Measurements from ENCODE around the gene TYW1. TPM values are rescaled to one million over a fixed set of nuclear protein-coding genes. Genes with fewer than 3 reads are reported as not detected.
"Not testable (repeated sequence)": the region's sequence is repeated elsewhere in the genome, so short reads cannot be mapped to it uniquely, and the experiment has no call there.

Gene TYW1
- total and polyA plus RNA-seq, 5 experiments from 2014 or later, result 21.4 to 27.5 (median 24.7) TPM

DNA sequence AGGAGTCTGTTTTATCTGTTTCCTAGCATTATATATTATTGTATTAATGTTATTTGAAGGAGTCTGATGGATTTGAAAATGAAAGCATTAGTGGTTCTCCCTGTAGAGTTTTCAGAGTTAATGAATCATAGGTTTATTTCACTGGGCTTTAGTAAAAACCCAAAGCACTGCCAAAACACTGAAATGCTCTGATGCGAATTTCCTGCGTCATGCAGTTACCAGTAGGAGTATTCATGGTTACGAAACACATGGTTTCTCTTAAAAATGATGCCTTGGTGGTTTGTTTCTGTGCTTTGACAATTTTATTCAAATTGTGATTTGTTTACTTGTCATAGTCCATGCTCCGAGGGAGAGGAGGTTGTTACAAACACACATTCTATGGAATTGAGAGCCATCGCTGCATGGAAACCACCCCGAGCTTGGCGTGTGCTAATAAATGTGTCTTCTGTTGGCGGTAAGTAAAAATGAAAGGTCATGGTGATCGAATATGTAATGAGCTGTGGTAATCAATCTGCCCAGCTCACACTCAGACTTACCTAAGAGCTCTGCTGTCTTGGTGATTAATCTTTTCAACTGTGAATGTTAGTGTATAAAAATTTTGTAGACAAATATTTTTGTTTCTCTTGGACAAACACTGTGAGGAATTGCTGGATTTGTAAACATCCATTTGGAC, 70.5 kb downstream of the TYW1 start:
- POLR2A ChIA-PET, H3K4me3 Mint-ChIP-seq, H3K27me3 Mint-ChIP-seq, H3K4me1 Mint-ChIP-seq, ATAC-seq, DNase-seq: not testable (repeated sequence)
- peak overlapping the region in 1 of 10 donors; percentile 3 for H3K27ac Mint-ChIP-seq
- peaks cover 3 to 22% (median 12%) of the 10 kb centered on the region in 9 donors for H3K9me3 Mint-ChIP-seq
- H3K36me3 Mint-ChIP-seq, result peaks cover 39 to 86% (median 62%) of the 10 kb centered on the region in 3 donors

DNA sequence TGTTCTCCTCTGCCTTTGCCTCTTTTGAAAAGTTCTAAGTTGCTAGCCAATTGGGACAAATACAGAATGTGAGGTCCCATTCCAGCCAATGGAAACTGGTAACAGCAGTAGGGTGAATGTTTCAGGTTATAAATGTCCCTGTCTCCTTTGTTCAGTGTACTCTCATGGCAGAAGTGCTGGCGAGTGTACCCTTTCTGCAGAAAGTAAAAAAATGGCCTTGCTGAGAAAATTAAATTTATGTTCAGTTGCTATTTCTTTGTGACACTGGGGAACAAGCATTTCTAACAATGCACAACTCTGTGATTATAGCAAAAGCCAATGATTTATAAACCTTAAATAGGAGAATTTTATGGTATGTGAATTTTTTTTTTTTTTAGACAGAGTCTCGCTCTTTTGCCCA, 79.5 kb downstream of the TYW1 start:
- H3K27me3 Mint-ChIP-seq, POLR2A ChIA-PET, H3K27ac Mint-ChIP-seq, H3K4me3 Mint-ChIP-seq, H3K4me1 Mint-ChIP-seq, DNase-seq, ATAC-seq: not testable (repeated sequence)
- H3K36me3 Mint-ChIP-seq, result peaks cover 41 to 87% (median 75%) of the 10 kb centered on the region in 3 donors
- H3K9me3 Mint-ChIP-seq, result peaks cover 12 to 66% (median 27%) of the 10 kb centered on the region in 9 donors

GRCh38 chr7:67082880-67083279, 86.2 kb downstream of the TYW1 start:
- Mint-ChIP-seq H3K36me3 (peaks cover 36 to 91% (median 78%) of the 10 kb centered on the region in 3 donors), H3K4me1 (peaks cover 8 to 19% (median 14%) of the 10 kb centered on the region in 4 donors), H3K9me3 (peaks cover 6 to 38% (median 25%) of the 10 kb centered on the region in 9 donors)
- ATAC-seq, H3K27ac Mint-ChIP-seq, DNase-seq, H3K4me3 Mint-ChIP-seq, POLR2A ChIA-PET, H3K27me3 Mint-ChIP-seq: not testable (repeated sequence)

GRCh38 chr7:67089261-67089660, 92.6 kb downstream of the TYW1 start:
- POLR2A ChIA-PET, H3K4me1 Mint-ChIP-seq, H3K27ac Mint-ChIP-seq: not testable (repeated sequence)

GRCh38 chr7:67091053-67091452, 94.4 kb downstream of the TYW1 start:
- POLR2A ChIA-PET, result interaction anchor here (0.6 kb wide), 1 partner anchor 473 kb away, joined by 6 read pairs; no protein-coding TSS in a partner anchor
- not testable (repeated sequence) for DNase-seq, H3K4me1 Mint-ChIP-seq, H3K27ac Mint-ChIP-seq, H3K4me3 Mint-ChIP-seq, ATAC-seq, H3K9me3 Mint-ChIP-seq, H3K27me3 Mint-ChIP-seq
- H3K36me3 Mint-ChIP-seq, result peaks cover 8 to 55% (median 36%) of the 10 kb centered on the region in 3 donors

More at GRCh38 chr7:67089261-67089660, 92.6 kb downstream of the TYW1 start:
- ATAC-seq, H3K9me3 Mint-ChIP-seq, DNase-seq, H3K27me3 Mint-ChIP-seq, H3K4me3 Mint-ChIP-seq: not testable (repeated sequence)
- H3K36me3 Mint-ChIP-seq, result peaks cover 16 to 57% (median 39%) of the 10 kb centered on the region in 3 donors

- H3K9me3 Mint-ChIP-seq, POLR2A ChIA-PET, H3K27ac Mint-ChIP-seq, ATAC-seq, H3K4me1 Mint-ChIP-seq, H3K27me3 Mint-ChIP-seq, H3K4me3 Mint-ChIP-seq, DNase-seq: not testable (repeated sequence)
- peaks cover 0 to 62% (median 15%) of the 10 kb centered on the region in 3 donors for H3K36me3 Mint-ChIP-seq
Observed at GRCh38 chr7:67098031-67098430, 101.4 kb downstream of the TYW1 start.

DNA sequence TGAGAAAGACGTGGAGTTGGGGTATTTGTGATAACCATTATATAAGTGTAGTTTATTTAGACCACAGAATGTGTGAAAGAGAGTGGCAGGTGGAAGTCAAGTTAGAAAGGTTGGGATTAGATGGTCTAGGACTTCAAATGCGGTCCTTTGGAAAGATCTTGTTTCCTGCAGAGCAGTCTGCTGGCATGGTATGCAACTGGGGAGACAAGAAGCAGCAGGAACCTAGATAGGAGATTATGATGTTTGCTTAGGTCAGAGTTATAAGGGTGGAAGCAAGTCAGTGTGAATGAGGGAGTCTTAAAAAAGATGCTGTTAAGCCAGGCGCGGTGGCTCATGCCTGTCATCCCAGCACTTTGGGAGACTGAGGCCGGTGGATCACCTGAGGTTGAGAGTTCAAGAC, 102.8 kb downstream of the TYW1 start:
- H3K27ac Mint-ChIP-seq, result peak overlapping the region in 6 of 10 donors; percentile 20 to 72 (median 60)
- ATAC-seq, H3K9me3 Mint-ChIP-seq, H3K4me3 Mint-ChIP-seq, DNase-seq, H3K27me3 Mint-ChIP-seq, POLR2A ChIA-PET: not testable (repeated sequence)
- peaks cover 0 to 66% (median 18%) of the 10 kb centered on the region in 3 donors for H3K36me3 Mint-ChIP-seq
- peaks cover 3 to 13% (median 5%) of the 10 kb centered on the region in 4 donors for H3K4me1 Mint-ChIP-seq

- H3K27me3 Mint-ChIP-seq, ATAC-seq, POLR2A ChIA-PET, DNase-seq, H3K4me3 Mint-ChIP-seq, H3K9me3 Mint-ChIP-seq: not testable (repeated sequence)
- peaks cover 0 to 60% (median 12%) of the 10 kb centered on the region in 3 donors for H3K36me3 Mint-ChIP-seq
- H3K27ac Mint-ChIP-seq, result peak overlapping the region in 3 of 10 donors; percentile 15 to 88 (median 85)
- peaks cover 7 to 18% (median 10%) of the 10 kb centered on the region in 4 donors for H3K4me1 Mint-ChIP-seq
Observed at GRCh38 chr7:67100038-67100437, 103.4 kb downstream of the TYW1 start.

GRCh38 chr7:67100956-67101361, 104.3 kb downstream of the TYW1 start:
- peaks cover 13 to 24% (median 15%) of the 10 kb centered on the region in 4 donors for H3K4me1 Mint-ChIP-seq
- peak overlapping the region in 6 of 10 donors; percentile 13 to 88 (median 76) for H3K27ac Mint-ChIP-seq
- ATAC-seq (no peak), DNase-seq (no peak)
- H3K9me3 Mint-ChIP-seq, result peaks cover 0 to 3% (median 0%) of the 10 kb centered on the region in 9 donors
- POLR2A ChIA-PET, result interaction anchor here (0.7 kb wide), 1 partner anchor 170 kb away, joined by 4 read pairs; no protein-coding TSS in a partner anchor
- H3K27me3 Mint-ChIP-seq, result no peaks in the 10 kb centered on the region
- no peak overlapping the region for H3K4me3 Mint-ChIP-seq
- peaks cover 0 to 59% (median 11%) of the 10 kb centered on the region in 3 donors for H3K36me3 Mint-ChIP-seq

GRCh38 chr7:67104937-67105336, 108.3 kb downstream of the TYW1 start:
- H3K27me3 Mint-ChIP-seq, H3K9me3 Mint-ChIP-seq, POLR2A ChIA-PET: not testable (repeated sequence)
- peak overlapping the region in 2 of 10 donors; percentile 8 to 21 for H3K4me3 Mint-ChIP-seq
- peak; percentile 59 to 60 for ATAC-seq
- H3K4me1 Mint-ChIP-seq, result peaks cover 10 to 17% (median 15%) of the 10 kb centered on the region in 4 donors
- H3K27ac Mint-ChIP-seq, result peak overlapping the region; percentile 31 to 96 (median 78)
- DNase-seq, result peak in 3 of 10 donors; percentile 3 to 23 (median 10)
- peaks cover 0 to 46% (median 12%) of the 10 kb centered on the region in 3 donors for H3K36me3 Mint-ChIP-seq

- Mint-ChIP-seq H3K4me3 (peak overlapping the region in 2 of 10 donors; percentile 56 to 57), H3K36me3 (peaks cover 0 to 45% (median 11%) of the 10 kb centered on the region in 3 donors), H3K27ac (peak overlapping the region in 9 of 10 donors; percentile 36 to 96 (median 78)), H3K4me1 (peaks cover 10 to 17% (median 15%) of the 10 kb centered on the region in 4 donors), H3K27me3 (no peaks in the 10 kb centered on the region), H3K9me3 (peaks cover 0 to 3% (median 0%) of the 10 kb centered on the region in 9 donors)
- ATAC-seq (no peak), DNase-seq (no peak)
- POLR2A ChIA-PET, result no interaction called here
Observed at GRCh38 chr7:67105377-67105776, 108.7 kb downstream of the TYW1 start.

DNA sequence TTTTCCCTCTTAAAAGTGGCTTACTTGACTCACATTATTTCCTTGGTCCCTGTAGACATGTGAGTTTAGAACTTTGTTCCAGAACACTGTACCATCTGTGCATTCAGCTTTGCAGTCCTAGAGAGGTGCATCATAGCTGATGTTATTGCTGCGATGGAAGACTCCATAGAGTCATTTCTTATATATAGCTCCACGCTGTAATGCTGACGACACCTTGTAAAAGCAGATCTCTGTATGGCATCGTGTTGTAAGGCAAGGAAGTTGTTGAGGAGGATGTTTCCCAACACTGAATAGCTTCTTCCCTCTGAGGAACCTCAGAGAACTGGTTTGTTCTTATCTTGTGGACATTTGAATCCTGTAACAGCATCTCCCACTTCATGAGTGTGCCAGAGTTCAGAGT, 109.6 kb downstream of the TYW1 start:
- H3K4me3 Mint-ChIP-seq, ATAC-seq, H3K27ac Mint-ChIP-seq, H3K27me3 Mint-ChIP-seq, POLR2A ChIA-PET, DNase-seq, H3K9me3 Mint-ChIP-seq: not testable (repeated sequence)
- peaks cover 8 to 17% (median 14%) of the 10 kb centered on the region in 4 donors for H3K4me1 Mint-ChIP-seq
- H3K36me3 Mint-ChIP-seq, result peaks cover 0 to 43% (median 12%) of the 10 kb centered on the region in 3 donors

DNA sequence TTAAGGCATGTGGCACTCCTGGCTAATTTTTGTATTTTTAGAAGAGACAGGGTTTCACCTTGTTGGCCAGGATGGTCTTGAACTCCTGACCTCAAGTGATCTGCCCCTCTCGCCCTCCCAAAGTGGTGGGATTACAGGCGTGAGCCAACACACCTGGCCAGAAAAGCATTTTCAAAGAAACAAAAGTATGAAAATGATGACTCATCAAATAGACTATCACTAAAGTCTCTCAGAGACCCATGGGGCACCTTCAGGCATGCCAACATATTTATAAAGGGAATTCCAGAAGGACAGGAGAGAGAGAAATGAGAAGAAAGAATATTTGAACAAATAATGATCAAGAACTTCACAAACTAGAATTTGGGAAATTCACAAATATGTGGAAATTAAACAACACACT, 114.7 kb downstream of the TYW1 start:
- POLR2A ChIA-PET, DNase-seq, H3K4me3 Mint-ChIP-seq, H3K9me3 Mint-ChIP-seq, ATAC-seq, H3K27me3 Mint-ChIP-seq, H3K4me1 Mint-ChIP-seq: not testable (repeated sequence)
- Mint-ChIP-seq H3K36me3 (peaks cover 0 to 33% (median 11%) of the 10 kb centered on the region in 3 donors), H3K27ac (peak overlapping the region in 1 of 10 donors; percentile 37)

Measured in naive thymus-derived CD8-positive, alpha-beta T cell (primary cell).